Suppressor macrophage treated with lipopolysaccharide for 1 hour (primary cell): ENCODE data around the gene WDR27.
"Not testable (repeated sequence)": the region's sequence is repeated elsewhere in the genome, so short reads cannot be mapped to it uniquely, and the experiment has no call there.

Source experiments
- DNase-seq, 3 donors: peaks; one replicate each; pipeline ENCODE4 v3.0.0-alpha.2; 2020 to 2022

WDR27 gene

GRCh38 chr6:169709293-169709692 is 7.5 kb upstream of the WDR27 start:
- no peak for DNase-seq

GRCh38 chr6:169707772-169708171 is 5.9 kb upstream of the WDR27 start:
- DNase-seq: no peak

- DNase-seq: peak in 2 of 3 donors; percentile 22 to 34
Observed at GRCh38 chr6:169702840-169703246, 1.0 kb upstream of the WDR27 start.

- peak in 2 of 3 donors; percentile 19 to 20 for DNase-seq
Observed at GRCh38 chr6:169701311-169701953, 397 bp downstream of the WDR27 start.

- DNase-seq: peak in 2 of 3 donors; percentile 28 to 34
Observed at GRCh38 chr6:169700296-169700695, 1.5 kb downstream of the WDR27 start.

- not testable (repeated sequence) for DNase-seq
Observed at GRCh38 chr6:169697115-169697514, 4.7 kb downstream of the WDR27 start.

GRCh38 chr6:169695131-169695530 is 6.7 kb downstream of the WDR27 start:
- DNase-seq: no peak

- no peak for DNase-seq
Observed at GRCh38 chr6:169692516-169692915, 9.3 kb downstream of the WDR27 start.

GRCh38 chr6:169691260-169691659 is 10.6 kb downstream of the WDR27 start:
- no peak for DNase-seq

GRCh38 chr6:169689287-169689686 is 12.5 kb downstream of the WDR27 start:
- DNase-seq: no peak

- no peak for DNase-seq
Observed at GRCh38 chr6:169685860-169686259, 16.0 kb downstream of the WDR27 start.

- no peak for DNase-seq
Observed at GRCh38 chr6:169684056-169684455, 17.8 kb downstream of the WDR27 start.

- DNase-seq: no peak
Observed at GRCh38 chr6:169678342-169678741, 23.5 kb downstream of the WDR27 start.

- no peak for DNase-seq
Observed at GRCh38 chr6:169677096-169677495, 24.7 kb downstream of the WDR27 start.

GRCh38 chr6:169675011-169675410 is 26.8 kb downstream of the WDR27 start:
- DNase-seq: no peak

- no peak for DNase-seq
Observed at GRCh38 chr6:169671563-169671962, 30.3 kb downstream of the WDR27 start.

- DNase-seq: peak; percentile 71 to 86 (median 86)
Observed at GRCh38 chr6:169669889-169670288, 31.9 kb downstream of the WDR27 start.

- DNase-seq: no peak
Observed at GRCh38 chr6:169669147-169669546, 32.7 kb downstream of the WDR27 start.

- peak in 1 of 3 donors; percentile 19 for DNase-seq
Observed at GRCh38 chr6:169668203-169668847, 33.5 kb downstream of the WDR27 start.

GRCh38 chr6:169667716-169668115 is 34.1 kb downstream of the WDR27 start:
- DNase-seq: no peak

GRCh38 chr6:169666441-169666840 is 35.4 kb downstream of the WDR27 start:
- DNase-seq: no peak

- DNase-seq: no peak
Observed at GRCh38 chr6:169665289-169665688, 36.5 kb downstream of the WDR27 start.

- no peak for DNase-seq
Observed at GRCh38 chr6:169664227-169664626, 37.6 kb downstream of the WDR27 start.

- DNase-seq: no peak
Observed at GRCh38 chr6:169663468-169663867, 38.4 kb downstream of the WDR27 start.

- DNase-seq: no peak
Observed at GRCh38 chr6:169661391-169661756, 40.5 kb downstream of the WDR27 start.
